A549 (cell line): ENCODE results near the gene IFITM2.

Experiments used
- EP300 ChIP-seq, 2 experiments: fragments of >200 bp; sonication (Bioruptor Twin); formaldehyde crosslinking; IDR thresholded peaks; 2 replicates in 1 of 2; 3 replicates in 1 of 2; pipeline ENCODE4 v1.6.1; 2016 to 2017
- HMGXB4 ChIP-seq: fragments of 250-450 bp; sonication (Bioruptor Pico); IDR thresholded peaks from 2 replicates; pipeline ENCODE4 v1.5.0; 2021; ENCODE audit warnings: mild to moderate bottlenecking, moderate library complexity, borderline replicate concordance
- JUN ChIP-seq, 2 experiments: fragments of >200 bp; sonication (Bioruptor Twin); formaldehyde crosslinking; IDR thresholded peaks; 2 replicates in 1 of 2; 3 replicates in 1 of 2; pipeline ENCODE4 v1.6.1; 2016 to 2017
- MAFK ChIP-seq: fragments of 450-650 bp; IDR thresholded peaks from 2 replicates; pipeline ENCODE4 v1.6.1; 2014; ENCODE audit not compliant: partially characterized antibody
- MAX ChIP-seq: IDR thresholded peaks from 2 replicates; pipeline ENCODE4 v1.6.1; 2012
- MAZ ChIP-seq: fragments of 150-350 bp; IDR thresholded peaks from 2 replicates; pipeline ENCODE4 v1.6.1; 2014; ENCODE audit warnings: antibody characterized with exemption, low read depth, low read length, borderline replicate concordance
- NPAS2 ChIP-seq: fragments of 250-450 bp; sonication (Bioruptor Pico); IDR thresholded peaks from 2 replicates; pipeline ENCODE4 v1.8.0; 2022; ENCODE audit warnings: mild to moderate bottlenecking, moderate library complexity, borderline replicate concordance
- POLR2A ChIP-seq: IDR thresholded peaks from 2 replicates; pipeline ENCODE4 v1.6.1; 2012; ENCODE audit warnings: mild to moderate bottlenecking, low read length
- RAD21 ChIP-seq, 2 experiments: fragments of >200 bp in 1 of 2; sonication (Bioruptor Twin) in 1 of 2; formaldehyde crosslinking in 1 of 2; IDR thresholded peaks in 1 of 2; conservative IDR thresholded peaks in 1 of 2; 2 replicates in 1 of 2; 3 replicates in 1 of 2; pipeline ENCODE4 v1.6.1; 2012 to 2018; ENCODE audit warnings: inconsistent platforms in 1 of 2
- RCOR1 ChIP-seq: fragments of 150-350 bp; IDR thresholded peaks from 2 replicates; pipeline ENCODE4 v1.6.1; 2014; ENCODE audit warnings: antibody characterized with exemption, low read length, low read depth
- SMC3 ChIP-seq: fragments of >200 bp; sonication (Bioruptor Twin); formaldehyde crosslinking; IDR thresholded peaks from 3 replicates; pipeline ENCODE4 v1.6.1; 2018; ENCODE audit warnings: inconsistent platforms
- TF ChIP-seq, protein P1 (sequence below): fragments of >200 bp; sonication (Bioruptor Twin); formaldehyde crosslinking; IDR thresholded peaks from 3 replicates; pipeline ENCODE4 v1.5.1; 2016
- TF ChIP-seq, protein P2 (sequence below): fragments of 450-650 bp; IDR thresholded peaks from 2 replicates; pipeline ENCODE4 v1.6.1; 2014; ENCODE audit warnings: antibody characterized with exemption
- TF ChIP-seq, protein P3 (sequence below): fragments of 200-600 bp; sonication (generic); IDR thresholded peaks from 2 replicates; pipeline ENCODE4 v1.6.1; 2016; ENCODE audit warnings: antibody characterized with exemption, mild to moderate bottlenecking, moderate library complexity

GRCh38 chr11:315516-315994 is 7.9 kb downstream of the IFITM2 start:
- no peak for TF ChIP-seq RCOR1
- no peak for TF ChIP-seq MAFK
- TF ChIP-seq, protein P1, sequence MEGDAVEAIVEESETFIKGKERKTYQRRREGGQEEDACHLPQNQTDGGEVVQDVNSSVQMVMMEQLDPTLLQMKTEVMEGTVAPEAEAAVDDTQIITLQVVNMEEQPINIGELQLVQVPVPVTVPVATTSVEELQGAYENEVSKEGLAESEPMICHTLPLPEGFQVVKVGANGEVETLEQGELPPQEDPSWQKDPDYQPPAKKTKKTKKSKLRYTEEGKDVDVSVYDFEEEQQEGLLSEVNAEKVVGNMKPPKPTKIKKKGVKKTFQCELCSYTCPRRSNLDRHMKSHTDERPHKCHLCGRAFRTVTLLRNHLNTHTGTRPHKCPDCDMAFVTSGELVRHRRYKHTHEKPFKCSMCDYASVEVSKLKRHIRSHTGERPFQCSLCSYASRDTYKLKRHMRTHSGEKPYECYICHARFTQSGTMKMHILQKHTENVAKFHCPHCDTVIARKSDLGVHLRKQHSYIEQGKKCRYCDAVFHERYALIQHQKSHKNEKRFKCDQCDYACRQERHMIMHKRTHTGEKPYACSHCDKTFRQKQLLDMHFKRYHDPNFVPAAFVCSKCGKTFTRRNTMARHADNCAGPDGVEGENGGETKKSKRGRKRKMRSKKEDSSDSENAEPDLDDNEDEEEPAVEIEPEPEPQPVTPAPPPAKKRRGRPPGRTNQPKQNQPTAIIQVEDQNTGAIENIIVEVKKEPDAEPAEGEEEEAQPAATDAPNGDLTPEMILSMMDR = no peak
- no peak for TF ChIP-seq MAX
- TF ChIP-seq RAD21 (conservative IDR thresholded peaks at IDR 0.05 in 1 of 2, IDR thresholded peaks at IDR 0.05 in 1 of 2) = no peak
- TF ChIP-seq, protein P2, sequence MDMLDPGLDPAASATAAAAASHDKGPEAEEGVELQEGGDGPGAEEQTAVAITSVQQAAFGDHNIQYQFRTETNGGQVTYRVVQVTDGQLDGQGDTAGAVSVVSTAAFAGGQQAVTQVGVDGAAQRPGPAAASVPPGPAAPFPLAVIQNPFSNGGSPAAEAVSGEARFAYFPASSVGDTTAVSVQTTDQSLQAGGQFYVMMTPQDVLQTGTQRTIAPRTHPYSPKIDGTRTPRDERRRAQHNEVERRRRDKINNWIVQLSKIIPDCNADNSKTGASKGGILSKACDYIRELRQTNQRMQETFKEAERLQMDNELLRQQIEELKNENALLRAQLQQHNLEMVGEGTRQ = no peak
- TF ChIP-seq, protein P3, sequence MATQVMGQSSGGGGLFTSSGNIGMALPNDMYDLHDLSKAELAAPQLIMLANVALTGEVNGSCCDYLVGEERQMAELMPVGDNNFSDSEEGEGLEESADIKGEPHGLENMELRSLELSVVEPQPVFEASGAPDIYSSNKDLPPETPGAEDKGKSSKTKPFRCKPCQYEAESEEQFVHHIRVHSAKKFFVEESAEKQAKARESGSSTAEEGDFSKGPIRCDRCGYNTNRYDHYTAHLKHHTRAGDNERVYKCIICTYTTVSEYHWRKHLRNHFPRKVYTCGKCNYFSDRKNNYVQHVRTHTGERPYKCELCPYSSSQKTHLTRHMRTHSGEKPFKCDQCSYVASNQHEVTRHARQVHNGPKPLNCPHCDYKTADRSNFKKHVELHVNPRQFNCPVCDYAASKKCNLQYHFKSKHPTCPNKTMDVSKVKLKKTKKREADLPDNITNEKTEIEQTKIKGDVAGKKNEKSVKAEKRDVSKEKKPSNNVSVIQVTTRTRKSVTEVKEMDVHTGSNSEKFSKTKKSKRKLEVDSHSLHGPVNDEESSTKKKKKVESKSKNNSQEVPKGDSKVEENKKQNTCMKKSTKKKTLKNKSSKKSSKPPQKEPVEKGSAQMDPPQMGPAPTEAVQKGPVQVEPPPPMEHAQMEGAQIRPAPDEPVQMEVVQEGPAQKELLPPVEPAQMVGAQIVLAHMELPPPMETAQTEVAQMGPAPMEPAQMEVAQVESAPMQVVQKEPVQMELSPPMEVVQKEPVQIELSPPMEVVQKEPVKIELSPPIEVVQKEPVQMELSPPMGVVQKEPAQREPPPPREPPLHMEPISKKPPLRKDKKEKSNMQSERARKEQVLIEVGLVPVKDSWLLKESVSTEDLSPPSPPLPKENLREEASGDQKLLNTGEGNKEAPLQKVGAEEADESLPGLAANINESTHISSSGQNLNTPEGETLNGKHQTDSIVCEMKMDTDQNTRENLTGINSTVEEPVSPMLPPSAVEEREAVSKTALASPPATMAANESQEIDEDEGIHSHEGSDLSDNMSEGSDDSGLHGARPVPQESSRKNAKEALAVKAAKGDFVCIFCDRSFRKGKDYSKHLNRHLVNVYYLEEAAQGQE = no peak
- TF ChIP-seq EP300 (IDR thresholded peaks at IDR 0.05) = no peak
- no peak for TF ChIP-seq POLR2A
- no peak for TF ChIP-seq JUN (IDR thresholded peaks at IDR 0.05)
- TF ChIP-seq SMC3 = no peak
- no peak for TF ChIP-seq HMGXB4
- no peak for TF ChIP-seq NPAS2 (CRISPR knock-in tag)
- TF ChIP-seq MAZ = no peak
